Sigmoid colon (tissue), 7 donors: Measurements from ENCODE around the gene MTFR2. TPM values are rescaled to one million over a fixed set of nuclear protein-coding genes. Genes with fewer than 3 reads are reported as not detected.

ENCODE experiments used
- DNase-seq: peaks from one replicate; pipeline ENCODE4 v3.0.0-alpha.2; 2019
- H3K27ac ChIP-seq, 4 donors: fragments of 200-600 bp; sonication (generic); one replicate each; pipeline ENCODE4 v1.5.1; 2016 to 2019; ENCODE audit warnings: mild to moderate bottlenecking in 1 of 4
- H3K27me3 ChIP-seq, 3 donors: fragments of 200-600 bp; sonication (generic); one replicate each; pipeline ENCODE4 v1.5.1; 2019; ENCODE audit warnings: mild to moderate bottlenecking in 1 of 3
- H3K36me3 ChIP-seq, 4 donors: fragments of 200-600 bp; sonication (generic); one replicate each; pipeline ENCODE4 v1.5.1; 2016 to 2019
- H3K4me1 ChIP-seq, 4 donors: fragments of 200-600 bp; sonication (generic); one replicate each; pipeline ENCODE4 v1.5.1; 2017 to 2019
- H3K4me3 ChIP-seq, 4 donors: fragments of 200-600 bp; sonication (generic); one replicate each; pipeline ENCODE4 v1.5.1; 2017 to 2019; ENCODE audit warnings: mild to moderate bottlenecking in 2 of 4, moderate library complexity in 1 of 4
- H3K9me3 ChIP-seq, 4 donors: fragments of 200-600 bp in 3 of 4; sonication (generic) in 3 of 4; one replicate each; pipeline versions ENCODE4 v1.5.1 to v1.6.1; 2013 to 2019
- EP300 ChIP-seq, 4 donors: sonication (generic); formaldehyde crosslinking; IDR thresholded peaks; one replicate each; pipeline ENCODE4 v1.6.1; 2017; ENCODE audit warnings: antibody characterized with exemption in 4 of 4
- POLR2A ChIP-seq, 2 donors: fragments of 450-650 bp; IDR thresholded peaks; one replicate each; pipeline ENCODE4 v1.6.1; 2016; ENCODE audit warnings: antibody characterized with exemption in 2 of 2, mild to moderate bottlenecking in 2 of 2, moderate library complexity in 2 of 2
- POLR2AphosphoS5 ChIP-seq, 4 donors: sonication (generic); formaldehyde crosslinking; IDR thresholded peaks; one replicate each; pipeline ENCODE4 v1.6.1; 2017; ENCODE audit warnings: antibody characterized with exemption in 4 of 4
- WGBS, 2 donors: extraction: QIAGEN DNeasy Blood & Tissue Kit; methylation state at CpG; one replicate each; pipeline ENCODE4 v1.1.7; 2013; 5-methylcytosine and 5-hydroxymethylcytosine counted together
- intact Hi-C: fragments of 100-400 bp; cut with DNase I; formaldehyde crosslinking; loops from one replicate; pipeline ENCODE4 v1.15.1; 2023
- polyA plus RNA-seq, 3 donors: library from polyadenylated mRNA; stranded (reverse); fragments of 200-250 nt; gene quantifications; one replicate each; pipeline ENCODE4 v1.2.3, GENCODE V29; 2013
- total RNA-seq, 4 donors: library from RNA; depleted of rRNA; stranded (reverse); fragments of >200 nt; gene quantifications; one replicate each; pipeline ENCODE4 v1.1.0, GENCODE V29; 2016
- TF ChIP-seq, protein P1 (sequence below), 4 experiments: fragments of 450-650 bp in 3 of 4; fragments of 200-600 bp in 1 of 4; IDR thresholded peaks; one replicate each; pipeline ENCODE4 v1.5.1; 2016 to 2019; ENCODE audit warnings: antibody characterized with exemption in 4 of 4, mild to moderate bottlenecking in 3 of 4, moderate library complexity in 2 of 4
- donor health status: healthy with polysubstance abuse.
- donor health status: Bipolar disorder and iron deficiency.
- donor health status: healthy.

The MTFR2 gene
- total and polyA plus RNA-seq, 7 donors = 0.36 to 6.1 (median 1.6) TPM; not detected in 2

DNA sequence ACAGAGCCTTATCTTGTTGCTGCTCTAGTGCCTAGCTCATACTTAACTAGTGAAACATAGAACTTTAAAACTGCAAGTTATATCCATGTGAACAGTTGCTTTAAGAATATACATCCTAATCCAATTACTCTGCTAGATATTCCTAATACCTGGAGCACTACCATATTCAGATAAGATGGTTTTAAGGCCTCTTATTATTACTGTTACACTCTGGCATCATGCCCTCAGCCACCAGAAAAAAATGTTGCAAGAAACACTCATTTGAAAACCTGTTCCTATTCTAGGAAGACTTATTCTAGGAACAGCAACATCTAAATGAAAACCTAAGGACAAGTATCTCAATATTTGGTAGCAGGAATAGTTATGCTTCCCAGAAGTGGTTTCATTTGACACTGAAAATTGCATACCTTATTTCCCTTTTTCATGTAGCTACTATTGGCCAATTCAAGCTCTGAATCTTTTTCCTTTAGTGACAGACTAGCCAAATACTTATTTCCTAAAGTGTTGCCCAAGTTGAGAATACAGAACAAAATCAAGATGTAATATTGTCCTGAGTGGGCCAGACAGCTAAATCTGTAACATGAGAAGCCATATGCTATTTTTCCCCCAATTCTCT, 4.8 kb upstream of the MTFR2 start:
- Histone ChIP-seq H3K27ac (no peak overlapping the region), H3K27me3 (no peaks in the 10 kb centered on the region), H3K9me3 (no peaks in the 10 kb centered on the region), H3K4me1 (peaks cover 0 to 13% (median 10%) of the 10 kb centered on the region in 4 donors), H3K4me3 (no peak overlapping the region), H3K36me3 (peaks cover 0 to 35% (median 7%) of the 10 kb centered on the region in 4 donors)
- DNase-seq = no peak
- intact Hi-C loops = no loop called here
- TF ChIP-seq EP300 (IDR thresholded peaks at IDR 0.05) = no peak
- no peak for TF ChIP-seq POLR2A (IDR thresholded peaks at IDR 0.05)

GRCh38 chr6:136253734-136254133, 3.6 kb upstream of the MTFR2 start:
- 90 to 92% methylated on average over 6 of the region's 6 CpGs for WGBS, 2 donors
- TF ChIP-seq, protein P1, sequence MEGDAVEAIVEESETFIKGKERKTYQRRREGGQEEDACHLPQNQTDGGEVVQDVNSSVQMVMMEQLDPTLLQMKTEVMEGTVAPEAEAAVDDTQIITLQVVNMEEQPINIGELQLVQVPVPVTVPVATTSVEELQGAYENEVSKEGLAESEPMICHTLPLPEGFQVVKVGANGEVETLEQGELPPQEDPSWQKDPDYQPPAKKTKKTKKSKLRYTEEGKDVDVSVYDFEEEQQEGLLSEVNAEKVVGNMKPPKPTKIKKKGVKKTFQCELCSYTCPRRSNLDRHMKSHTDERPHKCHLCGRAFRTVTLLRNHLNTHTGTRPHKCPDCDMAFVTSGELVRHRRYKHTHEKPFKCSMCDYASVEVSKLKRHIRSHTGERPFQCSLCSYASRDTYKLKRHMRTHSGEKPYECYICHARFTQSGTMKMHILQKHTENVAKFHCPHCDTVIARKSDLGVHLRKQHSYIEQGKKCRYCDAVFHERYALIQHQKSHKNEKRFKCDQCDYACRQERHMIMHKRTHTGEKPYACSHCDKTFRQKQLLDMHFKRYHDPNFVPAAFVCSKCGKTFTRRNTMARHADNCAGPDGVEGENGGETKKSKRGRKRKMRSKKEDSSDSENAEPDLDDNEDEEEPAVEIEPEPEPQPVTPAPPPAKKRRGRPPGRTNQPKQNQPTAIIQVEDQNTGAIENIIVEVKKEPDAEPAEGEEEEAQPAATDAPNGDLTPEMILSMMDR (IDR thresholded peaks at IDR 0.05) = no peak
- no peak for TF ChIP-seq POLR2A (IDR thresholded peaks at IDR 0.05)
- TF ChIP-seq EP300 (IDR thresholded peaks at IDR 0.05) = no peak
- Histone ChIP-seq H3K4me1 (peaks cover 0 to 21% (median 16%) of the 10 kb centered on the region in 4 donors), H3K27me3 (no peaks in the 10 kb centered on the region), H3K4me3 (no peak overlapping the region), H3K27ac (no peak overlapping the region), H3K9me3 (no peaks in the 10 kb centered on the region), H3K36me3 (peaks cover 0 to 23% (median under 1%) of the 10 kb centered on the region in 4 donors)
- intact Hi-C loops = no loop called here
- DNase-seq = no peak

DNA sequence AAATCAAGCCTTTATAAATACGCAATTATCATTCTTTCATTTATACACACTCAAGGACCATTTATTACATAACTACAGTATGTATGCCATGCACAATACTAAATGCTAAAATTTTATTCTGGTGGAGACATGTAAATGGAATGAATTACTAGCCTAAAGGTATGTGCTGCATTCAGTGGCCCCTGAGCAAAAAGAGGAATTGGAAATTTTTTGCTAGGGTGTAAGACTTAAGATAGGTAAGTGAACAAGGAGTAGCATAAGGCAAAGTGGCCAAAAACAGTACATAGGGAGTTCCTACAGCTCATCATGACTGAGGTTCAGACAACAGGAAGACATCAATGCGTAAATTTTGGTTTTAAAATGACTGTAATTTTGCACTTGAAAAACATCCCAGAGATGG, 2.3 kb upstream of the MTFR2 start:
- H3K4me1 ChIP-seq = peaks cover 0 to 21% (median 16%) of the 10 kb centered on the region in 4 donors
- DNase-seq = no peak
- H3K9me3 ChIP-seq = no peaks in the 10 kb centered on the region
- intact Hi-C loops = no loop called here
- no peak for TF ChIP-seq EP300 (IDR thresholded peaks at IDR 0.05)
- TF ChIP-seq POLR2AphosphoS5 (IDR thresholded peaks at IDR 0.05) = no peak
- no peak for TF ChIP-seq POLR2A (IDR thresholded peaks at IDR 0.05)
- TF ChIP-seq, protein P1 (IDR thresholded peaks at IDR 0.05) = no peak
- no peak overlapping the region for H3K4me3 ChIP-seq
- peaks cover 0 to 10% (median 0%) of the 10 kb centered on the region in 4 donors for H3K36me3 ChIP-seq
- WGBS, 2 donors = 54 to 68% methylated on average over 2 of the region's 2 CpGs
- H3K27me3 ChIP-seq = no peaks in the 10 kb centered on the region
- H3K27ac ChIP-seq = no peak overlapping the region

DNA sequence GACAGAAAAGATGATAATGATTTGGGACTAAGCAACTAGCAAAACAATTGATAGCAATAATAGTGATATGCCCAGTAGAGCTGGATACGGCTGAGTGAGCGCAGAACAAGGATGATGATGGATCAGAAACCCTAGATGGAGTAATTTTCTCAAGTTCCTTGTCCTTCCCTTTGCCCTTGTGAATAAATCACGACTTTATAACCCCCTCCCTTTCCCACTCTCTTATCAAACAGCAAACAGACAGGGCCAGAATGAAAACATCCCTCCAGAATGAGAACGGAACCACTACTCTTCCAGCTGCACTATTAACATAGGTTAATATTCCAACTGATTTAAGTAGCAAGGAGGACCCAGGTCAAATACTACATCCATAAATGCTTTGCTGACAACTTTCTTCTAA, 1.3 kb upstream of the MTFR2 start:
- H3K27me3 ChIP-seq = no peaks in the 10 kb centered on the region
- peaks cover 0 to 21% (median 16%) of the 10 kb centered on the region in 4 donors for H3K4me1 ChIP-seq
- H3K9me3 ChIP-seq = no peaks in the 10 kb centered on the region
- no peak overlapping the region for H3K27ac ChIP-seq
- DNase-seq = no peak
- WGBS, 2 donors = 28 to 48% methylated on average over 4 of the region's 4 CpGs
- intact Hi-C loops = loop anchor here (2.0 kb wide), 2 partner anchors 37 to 753 kb away; partner anchors contain the start of gene BCLAF1
- H3K36me3 ChIP-seq = no peaks in the 10 kb centered on the region
- H3K4me3 ChIP-seq = no peak overlapping the region
- TF ChIP-seq POLR2A (IDR thresholded peaks at IDR 0.05) (no peak), POLR2AphosphoS5 (IDR thresholded peaks at IDR 0.05) (no peak), EP300 (IDR thresholded peaks at IDR 0.05) (no peak)
- TF ChIP-seq, protein P1 (IDR thresholded peaks at IDR 0.05) = no peak

DNA sequence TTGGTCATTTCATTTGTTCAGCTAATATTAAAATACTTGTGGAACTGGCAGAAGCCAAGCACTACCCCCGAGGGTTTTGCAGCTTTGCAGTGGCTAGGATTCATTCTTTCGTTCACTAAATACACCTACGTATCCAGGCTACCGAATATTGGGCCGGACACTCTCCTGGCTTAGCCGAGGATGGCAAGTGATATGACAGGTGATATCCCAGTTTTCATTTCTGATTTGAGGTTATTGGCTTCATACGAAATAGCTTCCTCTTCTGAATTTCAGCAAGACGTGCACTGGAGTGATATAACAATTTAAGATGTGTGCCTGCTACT, 536 bp upstream of the MTFR2 start:
- Histone ChIP-seq H3K36me3 (no peaks in the 10 kb centered on the region), H3K27ac (peak overlapping the region; percentile 34 to 73 (median 48)), H3K27me3 (no peaks in the 10 kb centered on the region), H3K9me3 (no peaks in the 10 kb centered on the region), H3K4me3 (peak overlapping the region; percentile 50 to 72 (median 63)), H3K4me1 (peaks cover 0 to 21% (median 16%) of the 10 kb centered on the region in 4 donors)
- no peak for DNase-seq
- intact Hi-C loops = loop anchor here (2.0 kb wide), 2 partner anchors 38 to 752 kb away; partner anchors contain the start of gene BCLAF1
- 0 to 1% methylated on average over 8 of the region's 8 CpGs for WGBS, 2 donors
- TF ChIP-seq, protein P1 (IDR thresholded peaks at IDR 0.05) = no peak
- no peak for TF ChIP-seq POLR2A (IDR thresholded peaks at IDR 0.05)
- no peak for TF ChIP-seq EP300 (IDR thresholded peaks at IDR 0.05)
- TF ChIP-seq POLR2AphosphoS5 (IDR thresholded peaks at IDR 0.05) = no peak
